Upper lobe of left lung (tissue), 6 donors: Measurements from ENCODE around the gene FSTL5. TPM values are rescaled to one million over a fixed set of nuclear protein-coding genes. Genes with fewer than 3 reads are reported as not detected.

Source experiments
- ATAC-seq, 2 donors: fragments of 200-7000 bp; cut with Tn5 transposase; one replicate each; pipeline ENCODE4 v1.9.1; 2022; ENCODE audit warnings: mild to moderate bottlenecking in 2 of 2, moderate library complexity in 2 of 2; ENCODE audit not compliant: low FRiP score in 2 of 2
- DNase-seq, 2 donors: peaks; one replicate each; pipeline ENCODE4 v3.0.0-alpha.2; 2019 to 2020
- H3K27ac ChIP-seq, 4 donors: fragments of 200-600 bp; sonication (generic); one replicate each; pipeline ENCODE4 v1.5.1; 2016 to 2019
- H3K27me3 ChIP-seq, 4 donors: fragments of 200-600 bp; sonication (generic); one replicate each; pipeline ENCODE4 v1.5.1; 2017 to 2019
- H3K36me3 ChIP-seq, 4 donors: fragments of 200-600 bp; sonication (generic); one replicate each; pipeline ENCODE4 v1.5.1; 2016 to 2019
- H3K4me1 ChIP-seq, 4 donors: fragments of 200-600 bp; sonication (generic); one replicate each; pipeline ENCODE4 v1.5.1; 2018 to 2019
- H3K4me3 ChIP-seq, 4 donors: fragments of 200-600 bp; sonication (generic); one replicate each; pipeline ENCODE4 v1.5.1; 2017 to 2019; ENCODE audit warnings: mild to moderate bottlenecking in 2 of 4, moderate library complexity in 1 of 4
- H3K9me3 ChIP-seq, 4 donors: fragments of 200-600 bp; sonication (generic); one replicate each; pipeline ENCODE4 v1.5.1; 2018 to 2019
- EP300 ChIP-seq, 4 donors: sonication (generic); formaldehyde crosslinking; IDR thresholded peaks; one replicate each; pipeline ENCODE4 v1.5.1; 2017; ENCODE audit warnings: antibody characterized with exemption in 4 of 4, control low read depth in 2 of 4
- POLR2A ChIP-seq, 4 donors: fragments of 450-650 bp; IDR thresholded peaks; one replicate each; pipeline ENCODE4 v1.5.1; 2016 to 2017; ENCODE audit warnings: antibody characterized with exemption in 4 of 4, mild to moderate bottlenecking in 2 of 4
- POLR2AphosphoS5 ChIP-seq, 2 donors: sonication (generic); formaldehyde crosslinking; IDR thresholded peaks; one replicate each; pipeline ENCODE4 v1.5.1; 2017; ENCODE audit warnings: antibody characterized with exemption in 2 of 2
- whole genome bisulfite sequencing, 2 donors: methylation state at CpG; one replicate each; pipeline ENCODE4 v1.1.5; 2017 to 2018; 5-methylcytosine and 5-hydroxymethylcytosine counted together
- total RNA-seq, 6 donors: library from RNA; depleted of rRNA in 4 of 6; stranded (reverse); fragments of >200 nt in 4 of 6; gene quantifications; one replicate each; pipeline versions ENCODE4 v1.1.0 to v1.2.1, GENCODE V29; 2016 to 2021
- TF ChIP-seq, protein P1 (sequence below), 6 experiments: fragments of 450-650 bp in 4 of 6; fragments of 200-600 bp in 2 of 6; sonication (generic) in 2 of 6; IDR thresholded peaks; one replicate each; pipeline ENCODE4 v1.5.1; 2016 to 2019; ENCODE audit warnings: antibody characterized with exemption in 6 of 6
- donor health status: DM: no; HTN: no; CAD: no; lungs with moderate emphysema.
- donor health status: DM: no; HTN: yes; CAD: no; lungs with severe emphysema.

FSTL5 gene
- total RNA-seq, 6 donors from 2014 or later = not detected

DNA sequence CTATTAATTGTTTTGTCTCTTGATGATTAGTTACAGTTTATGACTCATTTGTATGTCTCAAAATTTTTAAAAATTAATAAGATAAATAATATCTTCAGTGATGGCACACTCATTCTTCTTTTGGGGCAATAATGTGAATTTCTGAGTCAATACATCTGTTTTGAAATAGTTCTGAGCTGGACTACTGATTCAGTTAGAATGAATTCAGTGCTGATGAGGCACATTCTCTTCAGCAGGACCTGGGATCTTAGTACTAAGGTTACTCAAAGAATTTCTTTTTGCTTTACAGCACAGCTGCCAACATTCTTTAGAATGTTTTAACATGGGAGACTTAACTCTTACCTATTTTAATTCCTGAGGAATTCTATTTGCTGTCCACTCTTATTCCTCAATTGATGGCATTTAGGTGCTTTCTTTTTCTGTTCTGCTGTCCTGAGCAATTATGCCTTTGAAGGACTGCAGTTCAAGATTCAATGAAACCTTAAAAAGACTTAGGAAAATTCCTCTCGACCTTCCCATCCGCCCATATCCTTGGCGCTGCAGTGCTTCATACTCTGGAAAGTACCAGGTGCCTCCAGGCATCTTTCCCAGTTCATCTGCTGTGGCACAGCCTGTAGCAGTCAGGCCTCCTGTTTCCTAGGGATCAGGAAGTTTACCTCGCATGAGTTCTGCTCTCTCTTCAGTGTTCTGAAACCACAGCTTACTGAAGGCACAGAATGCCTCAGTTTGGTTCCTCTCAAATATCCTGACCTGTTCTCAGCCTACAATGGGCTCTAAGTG lies 213.7 kb downstream of the FSTL5 start:
- ATAC-seq (no peak), DNase-seq (no peak)
- no peak overlapping the region for H3K27ac ChIP-seq
- H3K36me3 ChIP-seq = no peaks in the 10 kb centered on the region
- no peaks in the 10 kb centered on the region for H3K4me1 ChIP-seq
- H3K9me3 ChIP-seq = no peaks in the 10 kb centered on the region
- TF ChIP-seq EP300 (IDR thresholded peaks at IDR 0.05) = no peak
- no peak for TF ChIP-seq POLR2A (IDR thresholded peaks at IDR 0.05)
- TF ChIP-seq, protein P1, sequence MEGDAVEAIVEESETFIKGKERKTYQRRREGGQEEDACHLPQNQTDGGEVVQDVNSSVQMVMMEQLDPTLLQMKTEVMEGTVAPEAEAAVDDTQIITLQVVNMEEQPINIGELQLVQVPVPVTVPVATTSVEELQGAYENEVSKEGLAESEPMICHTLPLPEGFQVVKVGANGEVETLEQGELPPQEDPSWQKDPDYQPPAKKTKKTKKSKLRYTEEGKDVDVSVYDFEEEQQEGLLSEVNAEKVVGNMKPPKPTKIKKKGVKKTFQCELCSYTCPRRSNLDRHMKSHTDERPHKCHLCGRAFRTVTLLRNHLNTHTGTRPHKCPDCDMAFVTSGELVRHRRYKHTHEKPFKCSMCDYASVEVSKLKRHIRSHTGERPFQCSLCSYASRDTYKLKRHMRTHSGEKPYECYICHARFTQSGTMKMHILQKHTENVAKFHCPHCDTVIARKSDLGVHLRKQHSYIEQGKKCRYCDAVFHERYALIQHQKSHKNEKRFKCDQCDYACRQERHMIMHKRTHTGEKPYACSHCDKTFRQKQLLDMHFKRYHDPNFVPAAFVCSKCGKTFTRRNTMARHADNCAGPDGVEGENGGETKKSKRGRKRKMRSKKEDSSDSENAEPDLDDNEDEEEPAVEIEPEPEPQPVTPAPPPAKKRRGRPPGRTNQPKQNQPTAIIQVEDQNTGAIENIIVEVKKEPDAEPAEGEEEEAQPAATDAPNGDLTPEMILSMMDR (IDR thresholded peaks at IDR 0.05) = no peak
- no peak for TF ChIP-seq POLR2AphosphoS5 (IDR thresholded peaks at IDR 0.05)
- no peak overlapping the region for H3K4me3 ChIP-seq
- 73 to 86% methylated on average over 4 of the region's 4 CpGs for WGBS, 2 donors
- H3K27me3 ChIP-seq = no peaks in the 10 kb centered on the region

DNA sequence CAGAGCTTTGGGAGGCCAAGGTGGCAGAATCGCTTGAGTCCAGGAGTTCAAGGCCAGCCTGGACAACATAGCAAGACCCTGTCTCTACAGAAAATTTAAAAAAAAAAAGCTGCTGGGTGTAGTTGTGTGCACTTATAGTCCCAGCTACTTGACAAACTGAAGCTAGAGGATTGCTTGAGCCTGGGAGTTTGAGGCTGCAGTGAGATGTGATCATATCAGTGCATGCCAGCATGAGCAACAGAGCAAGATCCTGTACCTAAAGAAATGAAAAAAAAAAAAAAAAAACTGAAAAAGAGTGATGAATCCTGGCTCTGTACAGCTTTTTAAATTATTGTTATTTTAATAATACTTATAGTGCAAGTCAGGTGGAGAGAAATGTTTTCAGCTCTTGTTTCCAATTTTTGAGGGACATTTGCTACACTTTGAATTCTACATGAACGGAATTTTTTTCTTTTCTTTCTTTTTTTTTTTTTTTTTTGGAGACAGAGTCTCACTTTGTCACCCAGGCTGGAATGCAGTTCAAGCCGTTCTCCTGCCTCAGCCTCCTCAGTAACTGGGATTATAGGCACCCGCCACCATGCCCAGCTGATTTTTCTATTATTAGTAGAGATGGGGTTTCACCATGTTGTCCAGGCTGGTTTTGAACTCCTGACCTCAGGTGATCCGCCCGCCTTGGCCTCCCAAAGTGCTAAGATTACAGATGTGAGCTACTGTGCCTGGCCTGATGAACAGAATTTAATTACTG lies 215.6 kb downstream of the FSTL5 start:
- H3K4me1 ChIP-seq = no peaks in the 10 kb centered on the region
- H3K36me3 ChIP-seq = no peaks in the 10 kb centered on the region
- no peak overlapping the region for H3K4me3 ChIP-seq
- H3K27ac ChIP-seq = no peak overlapping the region
- H3K27me3 ChIP-seq = no peaks in the 10 kb centered on the region
- WGBS, 2 donors = 91 to 92% methylated on average over 6 of the region's 6 CpGs
- TF ChIP-seq EP300 (IDR thresholded peaks at IDR 0.05) (no peak), POLR2AphosphoS5 (IDR thresholded peaks at IDR 0.05) (no peak), POLR2A (IDR thresholded peaks at IDR 0.05) (no peak)
- TF ChIP-seq, protein P1 (IDR thresholded peaks at IDR 0.05) = no peak
- no peaks in the 10 kb centered on the region for H3K9me3 ChIP-seq
- ATAC-seq (no peak), DNase-seq (no peak)

DNA sequence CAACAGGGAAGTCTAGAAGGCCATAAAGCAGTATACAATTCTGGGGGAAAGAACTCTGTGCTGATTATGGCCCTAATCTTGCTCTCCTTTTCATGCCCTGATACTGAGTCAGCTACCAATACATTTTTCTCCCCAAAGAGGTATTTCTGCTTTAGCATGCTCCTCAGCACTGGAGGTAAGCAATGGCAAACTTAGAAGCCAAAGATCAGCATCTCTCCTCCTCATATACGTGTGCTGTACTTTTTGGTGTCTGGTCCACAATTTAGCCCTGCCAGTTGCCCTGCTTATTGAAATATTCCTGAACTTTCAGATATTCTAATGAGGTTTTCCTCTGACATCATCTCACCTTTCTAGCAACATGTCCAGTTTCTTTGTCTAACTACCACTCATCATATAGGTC lies 226.2 kb downstream of the FSTL5 start:
- no peak overlapping the region for H3K4me3 ChIP-seq
- ATAC-seq = no peak
- TF ChIP-seq EP300 (IDR thresholded peaks at IDR 0.05) (no peak), POLR2AphosphoS5 (IDR thresholded peaks at IDR 0.05) (no peak), POLR2A (IDR thresholded peaks at IDR 0.05) (no peak)
- TF ChIP-seq, protein P1 (IDR thresholded peaks at IDR 0.05) = no peak

DNA sequence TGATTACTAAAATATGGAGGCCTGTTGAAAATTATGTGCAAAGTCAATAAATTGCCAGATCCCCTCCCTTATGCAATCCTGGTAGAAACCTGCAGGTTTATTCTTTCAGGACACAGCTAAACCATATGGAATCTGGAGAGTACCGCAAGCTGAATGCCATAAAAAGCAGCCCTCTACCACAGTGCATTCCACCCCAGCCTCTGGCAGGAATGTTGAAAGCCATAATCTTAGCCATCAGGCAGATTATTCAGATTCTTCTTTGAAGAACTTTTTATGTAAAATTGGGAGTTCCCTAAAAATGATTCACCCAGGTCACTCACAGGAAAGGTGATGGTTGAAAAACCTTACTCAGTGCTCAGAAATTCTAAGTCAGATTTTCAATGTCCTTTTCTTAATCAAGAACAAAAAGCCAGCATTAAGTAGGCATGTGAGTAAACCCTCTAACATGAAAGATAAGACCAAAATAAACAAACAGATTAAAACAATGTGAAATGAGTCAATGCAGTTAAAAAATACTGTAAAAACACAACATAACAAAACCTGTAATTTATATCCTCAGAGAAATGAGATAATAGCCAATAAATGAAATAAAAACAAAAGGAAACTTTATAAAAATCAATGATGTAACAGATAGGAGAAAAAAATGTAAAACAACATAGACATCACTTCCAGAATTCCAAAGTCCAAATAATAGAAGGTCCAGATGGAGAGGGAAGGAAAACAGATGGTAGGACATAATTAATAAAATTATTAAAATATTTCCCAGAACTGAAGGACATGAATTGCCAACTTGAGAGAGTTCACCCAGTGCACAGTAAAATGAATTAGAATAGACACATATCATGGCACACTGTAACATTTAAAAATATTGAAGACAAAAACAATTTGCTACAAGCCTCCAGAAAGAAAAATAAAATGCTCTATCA lies 226.9 kb downstream of the FSTL5 start:
- Histone ChIP-seq H3K36me3 (no peaks in the 10 kb centered on the region), H3K27me3 (no peaks in the 10 kb centered on the region), H3K27ac (no peak overlapping the region), H3K4me3 (no peak overlapping the region), H3K4me1 (no peaks in the 10 kb centered on the region), H3K9me3 (no peaks in the 10 kb centered on the region)
- DNase-seq (no peak), ATAC-seq (no peak)
- TF ChIP-seq POLR2AphosphoS5 (IDR thresholded peaks at IDR 0.05) (no peak), POLR2A (IDR thresholded peaks at IDR 0.05) (no peak), EP300 (IDR thresholded peaks at IDR 0.05) (no peak)
- TF ChIP-seq, protein P1 (IDR thresholded peaks at IDR 0.05) = no peak
- 78 to 92% methylated on average over 1 of the region's 1 CpG for WGBS, 2 donors

More for the DNA sequence above, 226.2 kb downstream of the FSTL5 start:
- no peaks in the 10 kb centered on the region for H3K27me3 ChIP-seq
- no peak overlapping the region for H3K27ac ChIP-seq
- H3K36me3 ChIP-seq = no peaks in the 10 kb centered on the region
- H3K4me1 ChIP-seq = no peaks in the 10 kb centered on the region
- no peaks in the 10 kb centered on the region for H3K9me3 ChIP-seq
- no peak for DNase-seq
- WGBS, 2 donors = 67 to 74% methylated on average over 1 of the region's 1 CpG
